Measurements from ENCODE around the gene PTGR3.

PTGR3 gene

GRCh38 chr18:75209129-75209950 lies at the start of gene PTGR3:
TSS of gene PTGR3 (minus strand) at chr18:75209139. CDS start at chr18:75209058, 81 bp downstream.
- Histone ChIP-seq H3K9ac (ENCODE audit: low read depth, low read length) (no peak within 1 kb of the TSS; the same call in 1 of the 2 replicates), H3K27me3 (ENCODE audit: insufficient read depth, low read length) (peaks cover 87% of the 10 kb centered on the region), H3K4me1 (ENCODE audit: insufficient read depth, low read length) (peaks cover 25% of the 10 kb centered on the region), H3K9me3 (ENCODE audit: insufficient read depth, low read depth, low read length) (no peaks in the 10 kb centered on the region), H3K4me3 (ENCODE audit: low read length) (peak within 1 kb of the TSS; percentile 74), H3K27ac (ENCODE audit: low read length) (no peak within 1 kb of the TSS), H3K36me3 (ENCODE audit: insufficient read depth, low read depth, low read length) (no peaks in the 10 kb centered on the region)

- H3K4me1 ChIP-seq (ENCODE audit: insufficient read depth, low read length), result no peaks in the 10 kb centered on the region
- no peak overlapping the region for H3K27ac ChIP-seq (ENCODE audit: low read length)
- H3K9me3 ChIP-seq (ENCODE audit: insufficient read depth, low read depth, low read length), result no peaks in the 10 kb centered on the region
- no peak overlapping the region for H3K9ac ChIP-seq (ENCODE audit: low read depth, low read length)
- no peaks in the 10 kb centered on the region for H3K27me3 ChIP-seq (ENCODE audit: insufficient read depth, low read length)
- H3K4me3 ChIP-seq (ENCODE audit: low read length), result no peak overlapping the region
- H3K36me3 ChIP-seq (ENCODE audit: insufficient read depth, low read depth, low read length), result no peaks in the 10 kb centered on the region
Measured at GRCh38 chr18:75257605-75258004, 48.7 kb upstream of the PTGR3 start.

- Histone ChIP-seq H3K27ac (ENCODE audit: low read length) (no peak overlapping the region), H3K4me3 (ENCODE audit: low read length) (no peak overlapping the region), H3K36me3 (ENCODE audit: insufficient read depth, low read depth, low read length) (no peaks in the 10 kb centered on the region), H3K9ac (ENCODE audit: low read depth, low read length) (no peak overlapping the region), H3K4me1 (ENCODE audit: insufficient read depth, low read length) (no peaks in the 10 kb centered on the region), H3K9me3 (ENCODE audit: insufficient read depth, low read depth, low read length) (no peaks in the 10 kb centered on the region), H3K27me3 (ENCODE audit: insufficient read depth, low read length) (no peaks in the 10 kb centered on the region)
Measured at GRCh38 chr18:75256376-75256775, 47.4 kb upstream of the PTGR3 start.

GRCh38 chr18:75255094-75255493 lies 46.2 kb upstream of the PTGR3 start:
- no peaks in the 10 kb centered on the region for H3K27me3 ChIP-seq (ENCODE audit: insufficient read depth, low read length)
- no peak overlapping the region for H3K27ac ChIP-seq (ENCODE audit: low read length)
- H3K4me1 ChIP-seq (ENCODE audit: insufficient read depth, low read length), result no peaks in the 10 kb centered on the region
- no peaks in the 10 kb centered on the region for H3K36me3 ChIP-seq (ENCODE audit: insufficient read depth, low read depth, low read length)
- H3K9me3 ChIP-seq (ENCODE audit: insufficient read depth, low read depth, low read length), result no peaks in the 10 kb centered on the region
- H3K9ac ChIP-seq (ENCODE audit: low read depth, low read length), result no peak overlapping the region
- H3K4me3 ChIP-seq (ENCODE audit: low read length), result no peak overlapping the region

GRCh38 chr18:75253784-75254183 lies 44.8 kb upstream of the PTGR3 start:
- no peaks in the 10 kb centered on the region for H3K27me3 ChIP-seq (ENCODE audit: insufficient read depth, low read length)
- no peaks in the 10 kb centered on the region for H3K4me1 ChIP-seq (ENCODE audit: insufficient read depth, low read length)
- H3K27ac ChIP-seq (ENCODE audit: low read length), result no peak overlapping the region
- no peak overlapping the region for H3K4me3 ChIP-seq (ENCODE audit: low read length)
- no peaks in the 10 kb centered on the region for H3K36me3 ChIP-seq (ENCODE audit: insufficient read depth, low read depth, low read length)
- no peaks in the 10 kb centered on the region for H3K9me3 ChIP-seq (ENCODE audit: insufficient read depth, low read depth, low read length)
- no peak overlapping the region for H3K9ac ChIP-seq (ENCODE audit: low read depth, low read length)

GRCh38 chr18:75253043-75253442 lies 44.1 kb upstream of the PTGR3 start:
- H3K27me3 ChIP-seq (ENCODE audit: insufficient read depth, low read length), result no peaks in the 10 kb centered on the region
- H3K4me3 ChIP-seq (ENCODE audit: low read length), result no peak overlapping the region
- no peak overlapping the region for H3K27ac ChIP-seq (ENCODE audit: low read length)
- H3K36me3 ChIP-seq (ENCODE audit: insufficient read depth, low read depth, low read length), result no peaks in the 10 kb centered on the region
- no peak overlapping the region for H3K9ac ChIP-seq (ENCODE audit: low read depth, low read length)
- H3K4me1 ChIP-seq (ENCODE audit: insufficient read depth, low read length), result no peaks in the 10 kb centered on the region
- no peaks in the 10 kb centered on the region for H3K9me3 ChIP-seq (ENCODE audit: insufficient read depth, low read depth, low read length)

GRCh38 chr18:75252136-75252535 lies 43.2 kb upstream of the PTGR3 start:
- Histone ChIP-seq H3K27me3 (ENCODE audit: insufficient read depth, low read length) (no peaks in the 10 kb centered on the region), H3K4me1 (ENCODE audit: insufficient read depth, low read length) (no peaks in the 10 kb centered on the region), H3K27ac (ENCODE audit: low read length) (no peak overlapping the region), H3K9ac (ENCODE audit: low read depth, low read length) (no peak overlapping the region), H3K36me3 (ENCODE audit: insufficient read depth, low read depth, low read length) (no peaks in the 10 kb centered on the region), H3K4me3 (ENCODE audit: low read length) (no peak overlapping the region), H3K9me3 (ENCODE audit: insufficient read depth, low read depth, low read length) (no peaks in the 10 kb centered on the region)

GRCh38 chr18:75251466-75251865 lies 42.5 kb upstream of the PTGR3 start:
- no peak overlapping the region for H3K9ac ChIP-seq (ENCODE audit: low read depth, low read length)
- H3K4me1 ChIP-seq (ENCODE audit: insufficient read depth, low read length), result no peaks in the 10 kb centered on the region
- no peak overlapping the region for H3K4me3 ChIP-seq (ENCODE audit: low read length)
- H3K36me3 ChIP-seq (ENCODE audit: insufficient read depth, low read depth, low read length), result no peaks in the 10 kb centered on the region
- H3K27ac ChIP-seq (ENCODE audit: low read length), result no peak overlapping the region
- H3K27me3 ChIP-seq (ENCODE audit: insufficient read depth, low read length), result no peaks in the 10 kb centered on the region
- no peaks in the 10 kb centered on the region for H3K9me3 ChIP-seq (ENCODE audit: insufficient read depth, low read depth, low read length)

GRCh38 chr18:75250471-75250821 lies 41.5 kb upstream of the PTGR3 start:
- no peaks in the 10 kb centered on the region for H3K27me3 ChIP-seq (ENCODE audit: insufficient read depth, low read length)
- no peak overlapping the region for H3K4me3 ChIP-seq (ENCODE audit: low read length)
- no peak overlapping the region for H3K9ac ChIP-seq (ENCODE audit: low read depth, low read length)
- H3K9me3 ChIP-seq (ENCODE audit: insufficient read depth, low read depth, low read length), result no peaks in the 10 kb centered on the region
- H3K27ac ChIP-seq (ENCODE audit: low read length), result no peak overlapping the region
- no peaks in the 10 kb centered on the region for H3K36me3 ChIP-seq (ENCODE audit: insufficient read depth, low read depth, low read length)
- no peaks in the 10 kb centered on the region for H3K4me1 ChIP-seq (ENCODE audit: insufficient read depth, low read length)

GRCh38 chr18:75249672-75250470 lies 40.9 kb upstream of the PTGR3 start:
- Histone ChIP-seq H3K27ac (ENCODE audit: low read length) (no peak overlapping the region), H3K9ac (ENCODE audit: low read depth, low read length) (no peak overlapping the region), H3K9me3 (ENCODE audit: insufficient read depth, low read depth, low read length) (no peaks in the 10 kb centered on the region), H3K36me3 (ENCODE audit: insufficient read depth, low read depth, low read length) (no peaks in the 10 kb centered on the region), H3K27me3 (ENCODE audit: insufficient read depth, low read length) (no peaks in the 10 kb centered on the region), H3K4me3 (ENCODE audit: low read length) (no peak overlapping the region), H3K4me1 (ENCODE audit: insufficient read depth, low read length) (no peaks in the 10 kb centered on the region)

GRCh38 chr18:75249175-75249518 lies 40.2 kb upstream of the PTGR3 start:
- no peaks in the 10 kb centered on the region for H3K36me3 ChIP-seq (ENCODE audit: insufficient read depth, low read depth, low read length)
- no peaks in the 10 kb centered on the region for H3K4me1 ChIP-seq (ENCODE audit: insufficient read depth, low read length)
- no peak overlapping the region for H3K27ac ChIP-seq (ENCODE audit: low read length)
- H3K9ac ChIP-seq (ENCODE audit: low read depth, low read length), result no peak overlapping the region
- H3K27me3 ChIP-seq (ENCODE audit: insufficient read depth, low read length), result no peaks in the 10 kb centered on the region
- H3K9me3 ChIP-seq (ENCODE audit: insufficient read depth, low read depth, low read length), result no peaks in the 10 kb centered on the region
- H3K4me3 ChIP-seq (ENCODE audit: low read length), result no peak overlapping the region
